ENCODE results near the gene MC2R. TPM values are rescaled to one million over a fixed set of nuclear protein-coding genes. Genes with fewer than 3 reads are reported as not detected.
"Not testable (repeated sequence)": the region's sequence is repeated elsewhere in the genome, so short reads cannot be mapped to it uniquely, and the experiment has no call there.

MC2R gene
- total RNA-seq, 2 experiments from 2014 or later, result not detected

DNA sequence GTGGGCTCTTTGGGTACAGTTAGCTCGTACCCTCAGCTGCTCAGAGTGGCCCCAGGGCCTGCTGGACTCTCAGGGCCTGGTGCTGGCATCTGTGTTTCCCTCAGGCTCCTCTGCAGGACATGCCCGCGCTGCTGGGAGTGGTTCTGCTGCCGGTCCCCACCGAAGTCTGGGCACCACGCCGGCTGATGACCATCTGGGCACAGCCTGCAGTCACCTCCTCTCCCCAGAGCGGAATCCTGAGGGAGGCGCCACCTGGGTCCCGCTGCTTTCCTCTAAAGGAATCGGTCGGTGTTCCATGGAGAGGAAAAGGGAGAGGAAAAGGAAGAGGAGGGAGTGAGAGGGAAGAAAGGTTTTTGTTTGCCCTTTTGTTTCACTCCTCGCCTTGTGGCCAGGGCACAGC, 43.6 kb downstream of the MC2R start:
- H3K36me3 Mint-ChIP-seq (ENCODE audit: low read depth), result no peaks in the 10 kb centered on the region
- ChIA-PET CTCF (no interaction called here), POLR2A (interaction anchor here (0.7 kb wide), 1 partner anchor 56 kb away, joined by 3 read pairs; no protein-coding TSS in a partner anchor)
- H3K4me1 Mint-ChIP-seq, result no peaks in the 10 kb centered on the region
- ATAC-seq (no peak), DNase-seq (no peak)
- peaks cover 34% of the 10 kb centered on the region for H3K27me3 Mint-ChIP-seq
- intact Hi-C loops (cut with DNase I, micrococcal nuclease), result no loop called here
- no peaks in the 10 kb centered on the region for H3K9me3 Mint-ChIP-seq (ENCODE audit: low read depth)
- no peak overlapping the region for H3K27ac Mint-ChIP-seq
- H3K4me3 Mint-ChIP-seq, result no peak overlapping the region

DNA sequence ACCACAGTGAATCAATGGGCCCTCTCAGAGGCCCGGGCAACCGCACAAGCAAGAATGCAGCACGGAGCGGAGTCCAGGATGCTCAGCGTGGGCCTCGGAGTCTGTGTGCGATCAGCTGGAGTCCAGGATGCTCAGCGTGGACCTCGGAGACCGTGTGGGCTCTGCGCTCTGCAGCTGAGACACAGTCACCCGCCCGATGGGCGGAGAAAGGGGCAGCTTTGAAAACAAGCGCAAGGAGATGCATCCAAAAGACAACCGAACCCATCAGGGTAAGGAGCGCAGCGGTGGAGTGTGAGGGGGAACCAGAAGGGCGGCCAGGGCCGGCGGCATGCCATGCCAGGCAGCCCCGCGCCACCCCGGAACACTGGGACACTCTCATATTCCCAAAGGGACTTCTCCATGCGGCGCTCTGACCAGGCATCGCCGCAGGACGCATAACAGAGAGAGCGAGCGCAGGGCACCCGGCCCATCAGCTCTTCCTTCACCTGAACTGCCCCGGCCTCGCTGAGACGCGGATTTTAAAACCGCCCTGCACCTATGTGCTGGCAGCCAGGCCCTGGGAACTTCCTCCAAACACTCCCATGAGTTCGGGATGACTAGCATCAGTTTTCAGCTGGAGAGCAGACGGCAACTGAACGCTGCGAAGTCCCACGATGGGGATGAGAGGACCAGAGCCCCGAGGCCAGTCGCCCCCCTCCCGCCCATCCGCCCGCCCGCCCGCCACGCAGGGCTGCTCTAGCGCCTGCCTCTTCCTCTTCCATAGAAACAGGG, 46.6 kb downstream of the MC2R start:
- no peaks in the 10 kb centered on the region for H3K36me3 Mint-ChIP-seq (ENCODE audit: low read depth)
- H3K27me3 Mint-ChIP-seq, result peaks cover 45% of the 10 kb centered on the region
- ATAC-seq (no peak), DNase-seq (no peak)
- H3K4me3 Mint-ChIP-seq, result no peak overlapping the region
- no peaks in the 10 kb centered on the region for H3K9me3 Mint-ChIP-seq (ENCODE audit: low read depth)
- CTCF ChIA-PET, result interaction anchor here (0.7 kb wide), 1 partner anchor 225 kb away, joined by 3 read pairs; no protein-coding TSS in a partner anchor
- intact Hi-C loops (cut with DNase I, micrococcal nuclease), result no loop called here
- POLR2A ChIA-PET, result no interaction called here
- H3K27ac Mint-ChIP-seq, result no peak overlapping the region
- no peaks in the 10 kb centered on the region for H3K4me1 Mint-ChIP-seq

DNA sequence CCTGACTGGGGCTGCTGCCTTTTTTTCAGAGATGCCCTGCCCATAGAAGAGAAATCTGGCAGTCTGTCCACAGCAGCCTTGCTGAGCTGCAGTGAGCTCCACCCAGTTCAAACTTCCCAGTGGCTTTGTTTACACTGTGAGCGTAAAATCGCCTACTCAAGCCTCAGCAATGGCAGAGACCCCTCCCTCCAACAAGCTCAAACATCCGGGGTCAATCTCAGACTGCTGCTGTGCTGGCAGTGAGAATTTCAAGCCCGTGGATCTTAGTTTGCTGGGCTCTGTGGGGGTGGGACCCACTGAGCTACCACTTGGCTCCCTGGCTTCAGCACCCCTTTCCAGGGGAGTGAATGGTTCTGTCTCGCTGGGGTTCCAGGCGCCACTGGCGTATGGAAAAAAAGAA, 52.4 kb downstream of the MC2R start:
- H3K27me3 Mint-ChIP-seq, result peaks cover 27% of the 10 kb centered on the region
- H3K9me3 Mint-ChIP-seq (ENCODE audit: low read depth); H3K27ac Mint-ChIP-seq; H3K4me1 Mint-ChIP-seq; ATAC-seq; DNase-seq; POLR2A ChIA-PET; intact Hi-C loops (cut with DNase I, micrococcal nuclease); CTCF ChIA-PET; H3K4me3 Mint-ChIP-seq; H3K36me3 Mint-ChIP-seq (ENCODE audit: low read depth): not testable (repeated sequence)

DNA sequence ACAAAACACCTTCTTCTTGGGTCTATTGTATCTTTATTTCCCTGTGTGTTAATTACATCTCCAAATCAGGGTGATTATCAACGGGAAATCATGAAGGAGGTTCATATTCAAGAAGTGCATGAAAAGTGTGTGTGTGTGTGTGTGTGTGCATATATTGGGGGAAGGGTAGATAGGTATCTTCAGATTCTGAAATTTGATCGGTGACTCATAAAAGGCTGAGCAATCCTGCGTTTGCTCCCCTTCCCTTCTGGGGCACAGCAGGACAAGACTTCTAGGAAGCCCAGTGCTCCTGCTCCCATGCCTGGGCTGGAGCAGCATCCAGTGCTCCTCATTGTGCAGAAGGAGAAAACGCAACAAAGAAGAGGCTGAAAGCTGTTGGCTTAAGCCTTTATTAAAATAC, 65.5 kb downstream of the MC2R start:
- ATAC-seq, result no peak
- no peaks in the 10 kb centered on the region for H3K4me1 Mint-ChIP-seq
- intact Hi-C loops (cut with DNase I, micrococcal nuclease), result loop anchor here in 1 of 2 experiments (10.0 kb wide), 1 partner anchor 55 kb away; no protein-coding TSS in a partner anchor
- H3K4me3 Mint-ChIP-seq, result no peak overlapping the region
- peaks cover 4% of the 10 kb centered on the region for H3K27me3 Mint-ChIP-seq
- no peak overlapping the region for H3K27ac Mint-ChIP-seq
- DNase-seq, result no peak
- ChIA-PET CTCF (no interaction called here), POLR2A (no interaction called here)
- H3K36me3 Mint-ChIP-seq (ENCODE audit: low read depth), result no peaks in the 10 kb centered on the region
- peaks cover 14% of the 10 kb centered on the region for H3K9me3 Mint-ChIP-seq (ENCODE audit: low read depth)

DNA sequence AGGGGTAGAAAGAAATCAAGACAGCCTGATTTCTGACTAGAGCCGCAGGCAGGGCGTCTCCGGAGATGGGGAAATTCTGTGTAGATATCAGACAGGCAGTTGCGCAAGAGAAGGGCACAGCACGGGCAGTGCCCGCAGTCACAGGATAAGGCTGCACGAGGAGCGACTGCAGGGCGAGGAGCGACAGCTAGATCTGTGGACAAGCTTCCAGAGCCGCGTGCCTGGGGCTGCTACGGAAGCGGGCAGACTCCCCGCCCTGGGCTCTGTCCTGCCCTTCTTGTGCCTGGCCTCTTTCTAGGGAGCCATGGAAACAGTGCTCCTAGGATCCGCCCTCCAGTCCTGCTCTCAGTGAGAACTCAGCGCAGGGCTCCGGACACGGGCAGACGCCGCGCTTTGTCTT, 78.8 kb downstream of the MC2R start:
- CTCF ChIA-PET, result no interaction called here

DNA sequence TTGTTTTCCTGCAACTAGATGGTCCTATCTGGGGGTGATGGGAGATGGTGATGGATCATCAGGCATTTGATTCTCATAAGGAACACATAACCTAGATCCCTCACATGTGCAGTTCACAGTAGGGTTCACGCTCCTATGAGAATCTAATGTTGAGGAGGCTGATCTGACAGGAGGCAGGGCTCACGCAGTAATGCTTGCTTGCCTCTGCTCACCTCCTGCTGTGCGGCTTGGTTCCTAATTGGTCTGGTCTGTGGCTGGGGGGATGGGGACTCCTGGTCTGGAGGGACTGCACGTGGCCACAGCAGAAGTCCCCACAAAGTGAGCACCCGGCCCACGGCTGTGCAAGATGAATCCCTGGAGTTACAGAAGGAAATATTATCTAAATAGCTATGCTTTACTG, 80.1 kb downstream of the MC2R start:
- no peak overlapping the region for H3K27ac Mint-ChIP-seq
- intact Hi-C loops (cut with DNase I, micrococcal nuclease), result no loop called here
- H3K36me3 Mint-ChIP-seq (ENCODE audit: low read depth), result no peaks in the 10 kb centered on the region
- ChIA-PET CTCF (no interaction called here), POLR2A (no interaction called here)
- ATAC-seq (no peak), DNase-seq (no peak)
- no peaks in the 10 kb centered on the region for H3K4me1 Mint-ChIP-seq
- H3K4me3 Mint-ChIP-seq, result no peak overlapping the region
- H3K27me3 Mint-ChIP-seq, result peaks cover 15% of the 10 kb centered on the region
- no peaks in the 10 kb centered on the region for H3K9me3 Mint-ChIP-seq (ENCODE audit: low read depth)

More for the DNA sequence above, 78.8 kb downstream of the MC2R start:
- Mint-ChIP-seq H3K27ac (no peak overlapping the region), H3K9me3 (ENCODE audit: low read depth) (no peaks in the 10 kb centered on the region), H3K4me1 (no peaks in the 10 kb centered on the region), H3K27me3 (peaks cover 12% of the 10 kb centered on the region), H3K36me3 (ENCODE audit: low read depth) (no peaks in the 10 kb centered on the region), H3K4me3 (no peak overlapping the region)
- ATAC-seq, result no peak
- DNase-seq, result no peak
- POLR2A ChIA-PET, result no interaction called here
- intact Hi-C loops (cut with DNase I, micrococcal nuclease), result no loop called here

DNA sequence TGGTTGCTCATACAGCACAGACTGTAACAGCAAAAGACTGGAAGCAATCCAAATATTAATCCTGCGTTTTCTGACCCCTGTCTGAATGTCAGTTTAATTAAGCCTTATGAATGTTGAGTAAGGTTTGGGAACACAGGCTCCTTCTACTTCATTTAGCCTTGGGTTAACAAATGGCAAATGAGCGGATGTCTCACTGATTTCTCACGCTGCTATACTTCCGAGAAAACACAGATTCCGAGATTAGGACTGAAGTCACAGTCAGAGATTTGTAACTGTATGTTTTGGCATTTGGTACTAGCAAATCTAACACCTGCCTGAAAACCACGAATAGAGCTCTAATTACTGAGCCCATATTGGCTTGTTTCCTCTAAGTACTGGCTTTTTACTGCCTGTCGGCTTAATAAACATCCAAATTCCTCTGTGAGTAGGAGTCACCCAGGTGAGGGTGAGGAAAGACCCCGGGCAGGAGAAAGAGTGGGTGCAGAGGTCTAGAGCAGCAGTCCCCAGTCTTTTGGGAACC, 80.8 kb downstream of the MC2R start:
- Mint-ChIP-seq H3K9me3 (ENCODE audit: low read depth) (no peaks in the 10 kb centered on the region), H3K4me1 (no peaks in the 10 kb centered on the region), H3K36me3 (ENCODE audit: low read depth) (no peaks in the 10 kb centered on the region), H3K4me3 (no peak overlapping the region), H3K27ac (no peak overlapping the region), H3K27me3 (peaks cover 14% of the 10 kb centered on the region)
- DNase-seq, result no peak
- POLR2A ChIA-PET, result no interaction called here
- intact Hi-C loops (cut with DNase I, micrococcal nuclease), result no loop called here
- CTCF ChIA-PET, result no interaction called here
- ATAC-seq, result no peak

Other genes with a start within 250 kb of the MC2R start
- gene FAM210A, start 189.0 kb downstream of the MC2R start, total RNA-seq, result 10 to 100 TPM; 46.8 to 56.4 TPM
- gene RNMT, start 188.9 kb downstream of the MC2R start, total RNA-seq, result 10 to 100 TPM; 61.2 to 64.3 TPM
- not detected for gene MC5R, start 91.4 kb downstream of the MC2R start, total RNA-seq
- gene ZNF519, start 216.9 kb upstream of the MC2R start, total RNA-seq, result 10 to 100 TPM; 14.5 to 16.3 TPM

All from activated CD4-positive, alpha-beta T cell treated with anti-CD3 and anti-CD28 coated beads for 36 hours (primary cell).